ENCODE measurements around the gene SUMO3. TPM values are rescaled to one million over a fixed set of nuclear protein-coding genes. Genes with fewer than 3 reads are reported as not detected.

The SUMO3 gene
- total RNA-seq, 4 donors from 2014 or later, result 18.3 to 56.7 (median 38.1) TPM

DNA sequence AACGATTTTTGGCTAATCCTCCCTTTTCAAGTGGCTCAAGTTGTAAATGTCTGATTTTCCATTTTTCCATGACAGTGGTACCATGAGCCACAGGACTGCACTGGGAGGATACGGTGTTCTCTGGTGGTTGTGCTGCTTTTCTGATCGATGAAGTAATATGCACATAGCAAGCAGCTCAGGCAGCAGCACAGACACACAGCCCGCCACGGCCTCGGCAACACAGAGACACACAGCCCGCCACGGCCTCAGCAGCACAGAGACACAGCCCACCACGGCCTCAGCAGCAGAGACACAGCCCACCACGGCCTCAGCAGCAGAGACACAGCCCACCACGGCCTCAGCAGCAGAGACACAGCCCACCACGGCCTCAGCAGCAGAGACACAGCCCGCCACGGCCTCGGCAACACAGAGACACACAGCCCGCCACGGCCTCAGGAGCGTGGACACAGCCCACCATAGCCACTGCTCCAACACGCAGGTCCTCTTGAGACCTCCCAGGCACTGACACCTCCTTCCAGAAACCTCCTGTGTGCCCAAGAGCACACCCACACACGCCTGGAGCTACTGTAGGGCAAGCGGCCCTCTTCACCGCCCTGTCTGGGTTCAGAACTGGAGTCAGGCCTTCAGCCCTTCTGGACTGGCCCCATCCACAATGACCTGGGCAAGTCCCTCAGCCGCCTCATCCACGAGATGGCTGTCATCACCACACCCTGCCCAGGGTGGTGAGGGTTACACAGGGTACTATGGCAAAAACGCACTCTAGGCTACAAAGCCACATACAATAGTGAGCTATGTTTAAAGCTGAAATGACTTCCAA, 45.2 kb upstream of the SUMO3 start:
- in situ Hi-C loops (cut with MboI; ENCODE audit: low pct_ligation_motif_present in 1 of 4, low pct_unique_long_range_greater_than_20kb in 1 of 4, low sequenced_read_pairs in 3 of 4), result no loop called here
- intact Hi-C loops (cut with DNase I; ENCODE audit: low total_unique reads), result no loop called here
- H3K27me3 ChIP-seq, result no peaks in the 10 kb centered on the region
- no peak overlapping the region for H3K27ac ChIP-seq
- TF ChIP-seq EP300 (IDR thresholded peaks at IDR 0.05; ENCODE audit: low read depth) (no peak), POLR2A (IDR thresholded peaks at IDR 0.05) (no peak), CTCF (IDR thresholded peaks at IDR 0.05) (no peak)
- 86 to 92% methylated on average over 9 to 14 of the region's 25 CpGs for WGBS, 2 donors (ENCODE audit: low coverage in 1 of 2)
- H3K36me3 ChIP-seq, result peaks cover 0 to 21% (median 0%) of the 10 kb centered on the region in 4 donors
- peaks cover 11 to 29% (median 27%) of the 10 kb centered on the region in 4 donors for H3K4me1 ChIP-seq
- H3K4me3 ChIP-seq, result no peak overlapping the region
- H3K9me3 ChIP-seq, result no peaks in the 10 kb centered on the region
- DNase-seq, result no peak

DNA sequence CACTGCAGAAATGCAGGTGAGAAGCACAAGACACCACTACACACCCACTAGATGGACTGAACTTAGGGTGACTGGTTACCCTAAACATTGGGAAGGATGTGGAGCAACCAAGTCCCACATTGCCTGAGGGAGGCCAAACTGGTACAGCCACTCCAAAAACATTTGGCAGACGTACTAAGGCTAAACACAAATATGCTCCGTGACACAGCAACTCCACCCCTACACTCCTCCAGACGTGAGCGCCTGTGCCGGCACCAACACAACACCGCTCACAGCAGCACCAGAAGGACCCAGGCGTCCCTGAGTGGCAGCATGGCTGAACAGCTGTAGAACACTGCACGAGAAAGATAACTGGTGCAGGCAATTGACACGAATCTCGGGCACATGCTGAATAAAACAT, 40.9 kb upstream of the SUMO3 start:
- Histone ChIP-seq H3K36me3 (peaks cover 0 to 30% (median 11%) of the 10 kb centered on the region in 4 donors), H3K27me3 (no peaks in the 10 kb centered on the region), H3K27ac (no peak overlapping the region), H3K4me3 (no peak overlapping the region), H3K4me1 (peaks cover 0 to 4% (median 2%) of the 10 kb centered on the region in 4 donors), H3K9me3 (no peaks in the 10 kb centered on the region)
- no peak for DNase-seq
- intact Hi-C loops (cut with DNase I; ENCODE audit: low total_unique reads), result no loop called here
- in situ Hi-C loops (cut with MboI; ENCODE audit: low pct_ligation_motif_present in 1 of 4, low pct_unique_long_range_greater_than_20kb in 1 of 4, low sequenced_read_pairs in 3 of 4), result no loop called here
- TF ChIP-seq POLR2A (IDR thresholded peaks at IDR 0.05) (no peak), EP300 (IDR thresholded peaks at IDR 0.05; ENCODE audit: low read depth) (no peak), CTCF (IDR thresholded peaks at IDR 0.05) (no peak), POLR2AphosphoS5 (IDR thresholded peaks at IDR 0.05) (no peak)
- WGBS, 2 donors (ENCODE audit: low coverage in 1 of 2), result 90% methylated on average over 10 of the region's 10 CpGs; no CpG with 5 or more reads in 1 of the 2 donors

- in situ Hi-C loops (cut with MboI; ENCODE audit: low pct_ligation_motif_present in 1 of 4, low pct_unique_long_range_greater_than_20kb in 1 of 4, low sequenced_read_pairs in 3 of 4), result no loop called here
- Histone ChIP-seq H3K27me3 (no peaks in the 10 kb centered on the region), H3K4me3 (no peak overlapping the region), H3K9me3 (no peaks in the 10 kb centered on the region), H3K4me1 (peaks cover 0 to 9% (median 7%) of the 10 kb centered on the region in 4 donors), H3K36me3 (peaks cover 0 to 25% (median 11%) of the 10 kb centered on the region in 4 donors), H3K27ac (no peak overlapping the region)
- no peak for DNase-seq
- WGBS, 2 donors (ENCODE audit: low coverage in 1 of 2), result 84 to 100% methylated on average over 1 to 15 of the region's 15 CpGs
- intact Hi-C loops (cut with DNase I; ENCODE audit: low total_unique reads), result no loop called here
- TF ChIP-seq EP300 (IDR thresholded peaks at IDR 0.05; ENCODE audit: low read depth), result no peak
- no peak for TF ChIP-seq POLR2AphosphoS5 (IDR thresholded peaks at IDR 0.05)
- TF ChIP-seq POLR2A (IDR thresholded peaks at IDR 0.05), result no peak
- no peak for TF ChIP-seq CTCF (IDR thresholded peaks at IDR 0.05)
Measured at GRCh38 chr21:44858291-44858690, 40.4 kb upstream of the SUMO3 start.

DNA sequence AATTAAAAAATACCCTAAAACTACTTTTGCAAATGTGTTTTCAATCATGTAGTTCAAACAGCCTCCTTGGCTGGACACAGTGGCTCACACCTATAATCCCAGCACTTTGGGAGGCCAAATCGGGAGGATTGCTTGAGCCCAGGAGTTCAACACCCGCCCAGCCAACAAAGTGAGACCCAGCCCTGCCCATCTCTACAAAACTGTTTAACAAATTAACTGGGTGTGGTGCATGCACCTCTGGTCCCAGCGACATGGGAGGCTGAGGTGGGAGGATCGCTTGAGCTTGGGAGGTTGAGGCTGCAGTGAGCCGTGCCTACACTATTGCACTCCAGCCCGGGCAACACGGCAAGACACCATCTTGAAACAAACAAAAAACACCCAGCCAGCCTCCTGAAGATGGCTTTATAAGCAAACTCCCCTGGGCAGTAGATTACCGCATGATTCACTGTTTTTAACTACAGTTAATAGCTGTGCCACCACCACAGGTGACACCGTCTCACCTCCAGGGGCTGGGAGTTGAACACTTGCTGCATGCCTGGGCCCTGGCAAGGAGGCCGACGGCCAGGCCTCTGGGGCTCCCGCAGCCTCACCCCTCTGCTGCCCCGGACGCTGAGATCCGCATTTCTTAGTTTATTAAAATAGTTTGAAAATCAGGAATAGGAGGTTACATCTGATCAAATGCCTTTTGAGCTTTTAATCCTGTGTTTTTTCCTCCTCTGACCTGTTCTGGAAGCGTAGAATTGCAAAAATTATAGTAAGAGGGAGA, 39.4 kb upstream of the SUMO3 start:
- H3K27me3 ChIP-seq, result no peaks in the 10 kb centered on the region
- peaks cover 0 to 19% (median 14%) of the 10 kb centered on the region in 4 donors for H3K4me1 ChIP-seq
- H3K36me3 ChIP-seq, result peaks cover 0 to 24% (median 11%) of the 10 kb centered on the region in 4 donors
- no peak for TF ChIP-seq POLR2AphosphoS5 (IDR thresholded peaks at IDR 0.05)
- no peak for TF ChIP-seq POLR2A (IDR thresholded peaks at IDR 0.05)
- TF ChIP-seq CTCF (IDR thresholded peaks at IDR 0.05), result no peak
- no peak for TF ChIP-seq EP300 (IDR thresholded peaks at IDR 0.05; ENCODE audit: low read depth)
- H3K27ac ChIP-seq, result no peak overlapping the region
- WGBS, 2 donors (ENCODE audit: low coverage in 1 of 2), result 91 to 96% methylated on average over 7 to 16 of the region's 16 CpGs
- intact Hi-C loops (cut with DNase I; ENCODE audit: low total_unique reads), result no loop called here
- no peak for DNase-seq
- no peaks in the 10 kb centered on the region for H3K9me3 ChIP-seq
- no peak overlapping the region for H3K4me3 ChIP-seq
- in situ Hi-C loops (cut with MboI; ENCODE audit: low pct_ligation_motif_present in 1 of 4, low pct_unique_long_range_greater_than_20kb in 1 of 4, low sequenced_read_pairs in 3 of 4), result no loop called here
